ENCODE measurements around the gene IZUMO1R.
A peak's percentile ranks its signal among the peaks of the same experiment; 100 is the strongest.
"Not testable (repeated sequence)": the region's sequence is repeated elsewhere in the genome, so short reads cannot be mapped to it uniquely, and the experiment has no call there.

IZUMO1R gene

GRCh38 chr11:94330789-94331188 lies 26.4 kb downstream of the IZUMO1R start:
- POLR2A ChIA-PET (ENCODE audit: low non-redundant PET): no interaction called here
- CTCF ChIA-PET: interaction anchor here (0.8 kb wide), 1 partner anchor 94 kb away, joined by 3 read pairs; no protein-coding TSS in a partner anchor
- DNase-seq (ENCODE audit: low spot score): peak; percentile 24
- TF ChIP-seq CTCF (conservative IDR thresholded peaks at IDR 0.05; ENCODE audit: low read depth): no peak
- H3K27ac ChIP-seq: no peak overlapping the region

- TF ChIP-seq CTCF (conservative IDR thresholded peaks at IDR 0.05; ENCODE audit: low read depth): no peak
- H3K27ac ChIP-seq: no peak overlapping the region
- ChIA-PET POLR2A (ENCODE audit: low non-redundant PET) (no interaction called here), CTCF (no interaction called here)
- no peak for DNase-seq (ENCODE audit: low spot score)
These were observed 28.4 kb downstream of the IZUMO1R start for GRCh38 chr11:94332814-94333213.

DNA sequence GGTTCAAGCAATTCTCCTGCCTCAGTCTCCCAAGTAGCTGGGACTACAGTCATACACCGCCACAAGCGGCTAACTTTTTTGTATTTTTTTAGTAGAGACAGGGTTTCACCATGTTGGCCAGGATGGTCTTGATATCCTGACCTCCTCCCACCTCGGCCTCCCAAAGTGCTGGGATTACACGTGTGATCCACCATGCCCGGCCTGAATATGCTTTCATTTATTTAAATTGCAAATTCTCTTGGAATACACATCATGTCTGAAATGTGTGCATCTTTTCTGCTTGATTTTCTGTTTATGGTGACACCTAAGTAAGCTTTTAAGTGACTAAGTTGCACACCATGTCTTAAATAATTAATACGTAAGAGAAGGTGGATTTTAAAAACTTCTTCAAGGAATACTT lies 31.7 kb downstream of the IZUMO1R start:
- ChIA-PET CTCF (interaction anchor here (0.6 to 0.7 kb wide), 2 partner anchors 284 to 519 kb away, joined by 3 read pairs; no protein-coding TSS in a partner anchor), POLR2A (ENCODE audit: low non-redundant PET) (no interaction called here)
- no peak for DNase-seq (ENCODE audit: low spot score)
- TF ChIP-seq CTCF (conservative IDR thresholded peaks at IDR 0.05; ENCODE audit: low read depth): no peak
- no peak overlapping the region for H3K27ac ChIP-seq

- POLR2A ChIA-PET (ENCODE audit: low non-redundant PET): no interaction called here
- no peak for DNase-seq (ENCODE audit: low spot score)
- H3K27ac ChIP-seq: no peak overlapping the region
- TF ChIP-seq CTCF (conservative IDR thresholded peaks at IDR 0.05; ENCODE audit: low read depth): no peak
- CTCF ChIA-PET: interaction anchor here (0.7 kb wide), 1 partner anchor 575 kb away, joined by 5 read pairs; no protein-coding TSS in a partner anchor
These were observed 34.3 kb downstream of the IZUMO1R start for GRCh38 chr11:94338651-94339050.

- ChIA-PET POLR2A (ENCODE audit: low non-redundant PET) (interaction anchor here (0.7 kb wide), 1 partner anchor 214 kb away, joined by 3 read pairs; no protein-coding TSS in a partner anchor), CTCF (interaction anchor here (0.6 kb wide), 1 partner anchor 431 kb away, joined by 3 read pairs; no protein-coding TSS in a partner anchor)
- no peak overlapping the region for H3K27ac ChIP-seq
- no peak for TF ChIP-seq CTCF (conservative IDR thresholded peaks at IDR 0.05; ENCODE audit: low read depth)
- DNase-seq (ENCODE audit: low spot score): no peak
These were observed 37.9 kb downstream of the IZUMO1R start for GRCh38 chr11:94342250-94342649.

- ChIA-PET CTCF (no interaction called here), POLR2A (ENCODE audit: low non-redundant PET) (no interaction called here)
- H3K27ac ChIP-seq: no peak overlapping the region
- no peak for DNase-seq (ENCODE audit: low spot score)
- no peak for TF ChIP-seq CTCF (conservative IDR thresholded peaks at IDR 0.05; ENCODE audit: low read depth)
These were observed 39.1 kb downstream of the IZUMO1R start for GRCh38 chr11:94343495-94343894.

DNA sequence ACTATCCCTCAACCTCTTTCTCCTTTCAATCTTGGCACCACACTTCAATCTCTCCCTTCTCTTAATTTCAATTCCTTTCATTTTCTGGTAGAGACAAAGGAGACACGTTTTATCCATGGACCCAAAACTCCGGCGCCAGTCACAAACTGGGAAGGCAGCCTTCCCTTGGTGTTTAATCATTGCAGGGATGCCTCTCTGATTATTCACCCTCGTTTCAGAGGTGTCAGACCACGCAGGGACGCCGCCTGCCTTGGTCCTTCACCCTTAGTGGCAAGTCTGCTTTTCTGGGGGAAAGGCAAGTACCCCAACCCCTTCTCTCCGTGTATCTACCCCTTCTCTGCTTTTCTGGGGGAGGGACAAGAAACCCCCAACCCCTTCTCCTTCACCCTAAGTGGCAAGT lies 41.9 kb downstream of the IZUMO1R start:
- DNase-seq (ENCODE audit: low spot score); POLR2A ChIA-PET (ENCODE audit: low non-redundant PET); CTCF ChIA-PET: not testable (repeated sequence)

DNA sequence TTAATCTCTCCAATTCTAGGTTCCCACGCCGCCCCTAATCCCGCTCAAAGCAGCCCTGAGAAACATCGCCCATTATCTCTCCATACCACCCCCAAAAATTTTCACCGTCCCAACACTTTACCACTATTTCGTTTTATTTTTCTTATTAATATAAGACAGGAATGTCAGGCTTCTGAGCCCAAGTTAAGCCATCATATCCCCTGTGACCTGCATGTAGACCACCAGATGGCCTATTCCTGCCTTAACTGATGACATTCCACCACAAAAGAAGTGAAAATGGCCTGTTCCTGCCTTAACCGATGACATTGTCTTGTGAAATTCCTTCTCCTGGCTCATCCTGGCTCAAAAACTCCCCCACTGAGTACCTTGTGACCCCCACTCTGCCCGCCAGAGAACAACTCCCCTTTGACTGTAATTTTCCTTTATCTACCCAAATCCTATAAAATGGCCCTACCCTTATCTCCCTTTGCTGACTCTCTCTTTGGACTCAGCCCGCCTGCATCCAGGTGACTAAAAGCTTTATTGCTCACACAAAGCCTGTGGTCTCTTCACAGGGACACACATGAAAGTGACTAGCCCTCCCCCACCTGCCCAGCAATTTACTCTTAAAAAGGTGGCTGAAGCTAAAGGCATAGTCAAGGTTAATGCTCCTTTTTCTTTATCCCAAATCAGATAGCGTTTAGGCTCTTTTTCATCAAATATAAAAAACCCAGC lies 46.6 kb downstream of the IZUMO1R start:
- H3K27ac ChIP-seq; POLR2A ChIA-PET (ENCODE audit: low non-redundant PET); CTCF ChIA-PET; DNase-seq (ENCODE audit: low spot score): not testable (repeated sequence)

More for the DNA sequence above, 41.9 kb downstream of the IZUMO1R start:
- not testable (repeated sequence) for H3K27ac ChIP-seq
